HG03565 (cell line): Measurements from ENCODE around the gene NMT1.

Source experiments
- ATAC-seq: cut with Tn5 transposase; IDR thresholded peaks from one replicate; pipeline ENCODE4 v1.9.1; 2021; ENCODE audit warnings: mild to moderate bottlenecking, moderate library complexity; ENCODE audit not compliant: unreplicated experiment

The NMT1 gene

DNA sequence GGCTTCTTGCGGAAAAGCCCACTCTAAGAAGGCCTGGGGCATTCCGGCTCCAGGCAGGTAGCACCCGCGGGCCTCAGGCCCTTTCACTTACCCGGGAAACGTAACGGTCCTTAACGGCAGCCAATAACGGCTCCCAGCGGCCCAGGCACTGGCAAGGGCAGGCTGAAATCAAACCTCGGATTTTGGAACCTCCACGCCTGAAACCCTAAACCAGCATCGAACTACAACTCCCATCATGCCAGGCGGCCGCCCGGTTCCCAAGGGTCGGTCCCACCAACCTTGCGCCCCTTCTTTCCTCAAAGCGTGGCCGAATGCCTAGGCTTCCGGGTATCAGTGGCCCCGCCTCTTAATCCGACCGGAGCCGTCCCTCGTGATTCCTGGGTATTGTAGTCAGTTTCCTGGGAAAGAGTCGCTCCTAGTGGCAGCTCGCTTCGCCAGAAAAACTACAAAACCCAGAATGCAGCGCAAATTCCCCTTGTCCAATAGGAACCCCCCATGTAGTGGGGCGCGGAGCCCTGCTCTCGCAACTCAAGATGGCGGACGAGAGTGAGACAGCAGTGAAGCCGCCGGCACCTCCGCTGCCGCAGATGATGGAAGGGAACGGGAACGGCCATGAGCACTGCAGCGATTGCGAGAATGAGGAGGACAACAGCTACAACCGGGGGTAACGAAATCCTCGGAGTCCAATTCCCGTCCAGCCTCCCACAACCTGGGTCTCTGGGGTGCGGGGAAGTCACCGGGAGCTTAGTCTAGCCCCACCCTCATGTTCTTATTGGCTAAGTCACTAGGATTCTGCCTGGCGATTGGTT is at the start of gene NMT1:
Gene NMT1 (plus strand): TSS at position 521 of the 809 bp plus-strand sequence. CDS start 13 bp downstream, at position 534.
- ATAC-seq, result peak; percentile 81

DNA sequence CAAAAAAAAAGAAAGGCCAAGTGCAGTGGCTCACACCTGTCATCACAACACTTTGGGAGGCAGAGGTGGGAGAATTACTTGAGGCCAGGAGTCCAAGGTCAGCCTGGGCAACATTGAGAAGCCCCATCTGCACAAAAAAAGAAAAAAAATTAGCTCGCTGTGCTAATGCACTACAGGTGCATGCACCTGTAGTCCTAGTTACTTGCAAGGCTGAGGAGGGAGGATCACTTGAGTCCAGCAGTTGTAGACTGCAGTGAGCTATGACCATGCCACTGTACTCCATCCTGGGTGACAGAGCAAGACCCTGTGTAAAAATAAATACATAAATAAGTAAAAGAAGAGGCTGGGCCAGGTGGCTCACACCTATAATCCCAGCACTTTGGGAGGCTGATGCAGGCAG is 49.4 kb upstream of the NMT1 start:
- ATAC-seq, result no peak

DNA sequence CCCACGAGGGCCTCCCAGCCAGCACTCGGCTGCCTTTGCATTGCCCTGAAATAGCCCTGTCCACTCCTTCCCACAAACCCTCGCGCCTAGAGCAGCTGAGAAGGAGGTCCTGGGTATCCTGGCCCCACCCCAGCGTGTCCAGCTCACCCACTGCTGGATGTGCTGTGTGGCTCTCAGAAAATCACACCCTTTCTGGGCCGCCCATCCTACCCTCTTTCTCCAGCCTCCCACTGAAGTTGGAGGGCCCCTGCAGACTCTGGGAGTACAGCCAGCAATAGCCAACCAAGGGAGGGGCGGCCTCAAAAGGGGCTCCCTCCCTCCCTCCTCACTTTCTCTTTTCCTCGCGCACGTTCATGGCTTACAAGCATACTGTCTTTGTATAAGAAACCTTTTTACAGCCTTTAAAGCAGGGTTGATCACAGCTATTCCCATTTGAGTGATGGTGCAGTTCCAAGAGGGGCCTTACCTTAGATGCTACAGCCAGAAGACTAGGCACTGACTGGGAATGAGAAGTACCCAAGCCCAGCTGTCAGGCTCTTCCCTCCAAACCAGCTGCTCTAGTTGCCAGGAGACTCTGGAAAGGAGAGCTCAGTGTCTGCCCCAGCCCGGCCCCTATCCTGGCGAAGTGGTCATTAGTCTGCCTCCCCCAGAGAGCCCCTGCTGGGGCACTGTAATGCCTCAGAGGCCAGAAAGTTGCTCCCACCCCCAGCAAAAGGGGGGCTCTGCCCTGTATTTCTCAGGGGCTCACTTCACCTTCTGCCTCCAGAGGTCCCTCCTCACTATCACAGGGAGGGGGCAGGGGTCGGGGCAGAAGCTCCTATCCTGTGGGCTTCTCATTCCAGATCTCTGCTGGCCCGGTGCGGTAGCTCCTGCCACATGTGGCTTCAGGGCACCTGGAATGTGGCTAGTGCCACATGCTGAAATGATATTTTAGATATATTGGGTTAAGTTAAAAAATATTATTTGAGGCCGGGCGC is 47.8 kb upstream of the NMT1 start:
- no peak for ATAC-seq

DNA sequence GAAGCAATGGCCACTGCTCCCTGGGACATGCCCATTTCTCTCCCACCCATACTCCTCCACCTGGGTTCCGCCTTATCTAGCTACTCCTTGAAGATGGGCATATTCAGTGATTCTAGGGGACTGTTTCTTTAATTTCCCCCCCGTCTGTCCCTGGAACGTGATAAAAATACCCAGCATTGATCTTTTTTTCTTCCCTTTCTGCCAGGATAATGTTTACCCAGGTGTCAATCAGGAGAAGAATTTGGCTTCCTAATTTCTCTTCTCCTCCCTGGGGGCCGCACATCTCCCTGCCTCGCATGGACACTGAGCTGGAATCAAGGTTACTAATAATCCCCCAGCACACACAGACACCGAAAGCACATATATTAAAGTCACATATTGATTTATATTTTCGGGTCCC is 44.9 kb upstream of the NMT1 start:
- ATAC-seq, result no peak

DNA sequence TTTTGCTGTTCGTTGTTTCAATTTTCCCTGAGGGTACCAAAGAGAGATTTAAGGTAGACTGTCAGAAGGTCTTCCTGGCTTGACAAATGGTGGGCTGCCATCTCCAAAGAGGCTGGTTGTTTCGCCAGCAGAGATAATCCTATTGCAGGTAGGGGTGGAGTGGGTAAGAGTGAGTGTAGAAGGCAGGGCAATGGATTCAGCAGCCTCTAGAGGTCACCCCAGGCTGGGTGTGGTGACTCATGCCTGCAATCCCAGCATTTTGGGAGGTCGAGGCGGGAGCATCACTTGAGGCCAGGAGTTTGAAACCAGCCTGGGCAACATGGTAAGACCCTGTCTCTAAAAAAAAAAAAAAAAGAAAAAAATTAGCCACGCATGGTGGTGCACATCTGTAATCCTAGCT is 44.3 kb upstream of the NMT1 start:
- ATAC-seq, result no peak

DNA sequence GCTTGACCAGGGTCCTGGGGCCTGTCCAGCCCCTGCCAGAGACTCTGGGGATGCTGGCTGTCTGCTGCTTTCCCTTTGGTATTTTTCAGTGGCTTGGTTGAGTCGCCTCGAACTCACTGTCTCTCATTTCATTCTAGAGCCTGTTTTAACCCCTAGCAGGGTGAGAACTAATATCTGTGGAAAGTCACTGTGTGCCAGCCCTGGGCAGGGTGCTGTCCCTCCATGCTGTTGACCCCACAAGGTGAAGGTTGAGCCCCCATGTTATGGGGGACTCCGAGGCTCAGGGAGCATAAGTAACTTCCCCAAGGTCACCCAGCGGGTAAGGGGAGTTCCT is 42.6 kb upstream of the NMT1 start:
- no peak for ATAC-seq

DNA sequence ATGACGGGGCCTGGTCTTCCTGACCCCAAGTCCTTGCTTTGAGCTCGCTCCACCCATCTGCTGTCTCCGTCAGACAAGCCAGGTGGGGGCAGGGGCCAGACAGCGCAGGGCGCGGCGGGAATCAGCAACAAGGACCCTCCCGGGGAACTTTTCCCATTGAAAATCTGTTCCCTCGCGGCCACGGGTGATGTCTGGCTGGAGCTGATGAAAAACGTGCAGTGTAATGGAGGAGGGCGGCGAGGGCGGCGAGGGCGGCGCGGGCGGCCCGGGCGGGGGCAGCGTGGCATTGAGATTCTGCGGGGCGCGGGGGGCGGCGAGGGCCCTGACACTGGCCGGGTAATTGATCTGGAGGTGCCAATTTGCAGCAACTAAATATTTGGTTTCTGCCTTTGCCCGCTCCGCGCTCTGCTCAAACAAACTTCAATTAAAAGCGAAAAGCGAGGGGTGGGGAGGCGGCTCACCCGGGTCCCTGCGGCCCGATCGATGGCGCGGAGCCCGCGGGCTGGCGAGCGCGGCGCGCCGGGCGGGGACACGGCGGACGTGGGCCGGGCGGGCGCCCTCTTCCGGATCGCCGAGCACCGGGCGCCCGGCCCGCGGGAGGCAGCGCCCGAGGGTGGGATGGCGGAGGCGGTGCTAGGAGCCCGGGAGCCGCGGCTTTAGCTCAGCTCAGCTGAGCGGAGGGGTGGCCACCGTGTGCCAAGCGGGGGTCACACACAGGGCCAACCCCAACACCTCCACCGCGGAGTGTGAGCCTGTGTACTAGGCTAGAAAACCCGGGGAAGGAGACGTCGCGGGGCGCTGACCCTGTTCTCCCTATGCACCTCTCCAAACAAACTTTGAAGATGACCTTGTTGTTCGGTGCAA is 42.0 kb upstream of the NMT1 start:
- ATAC-seq, result no peak

DNA sequence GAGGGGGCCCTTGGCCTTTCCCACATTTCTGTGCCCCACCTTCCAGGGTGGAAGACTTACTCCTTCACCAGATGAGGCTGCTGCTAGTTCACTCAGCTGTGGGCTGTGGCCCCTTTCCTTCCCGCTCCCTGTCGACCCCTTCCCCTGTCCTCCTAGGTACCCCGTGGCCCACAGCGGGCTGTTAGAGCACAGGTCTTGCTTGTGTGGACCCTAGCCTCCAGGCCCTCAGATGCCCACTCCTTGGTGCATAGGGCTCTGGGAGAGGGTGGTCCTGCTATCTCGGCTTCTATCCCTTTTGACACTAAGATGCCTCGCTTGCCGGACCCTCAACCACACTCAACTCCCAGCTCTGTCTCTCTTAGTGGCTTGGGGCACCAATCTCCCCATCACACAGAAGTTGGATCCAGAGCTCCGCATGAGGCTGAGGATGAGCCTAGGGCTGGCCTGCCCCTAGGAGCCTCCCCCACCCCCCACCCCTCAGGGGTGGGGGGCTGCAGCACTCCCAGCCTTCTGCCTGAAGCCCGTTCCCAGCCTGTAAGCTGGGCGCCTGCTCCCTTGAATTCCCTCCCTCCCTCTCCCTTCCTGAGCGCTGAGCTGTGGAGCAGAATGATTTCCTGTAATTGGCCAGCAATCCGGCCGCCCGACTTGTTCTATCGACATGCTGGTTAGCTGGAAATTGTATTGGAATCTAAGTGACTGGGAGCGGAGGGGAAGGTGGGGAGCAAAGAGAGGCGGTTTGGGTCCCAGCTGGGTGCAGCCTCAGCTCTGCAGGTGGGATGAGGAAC is 40.6 kb upstream of the NMT1 start:
- ATAC-seq, result no peak

DNA sequence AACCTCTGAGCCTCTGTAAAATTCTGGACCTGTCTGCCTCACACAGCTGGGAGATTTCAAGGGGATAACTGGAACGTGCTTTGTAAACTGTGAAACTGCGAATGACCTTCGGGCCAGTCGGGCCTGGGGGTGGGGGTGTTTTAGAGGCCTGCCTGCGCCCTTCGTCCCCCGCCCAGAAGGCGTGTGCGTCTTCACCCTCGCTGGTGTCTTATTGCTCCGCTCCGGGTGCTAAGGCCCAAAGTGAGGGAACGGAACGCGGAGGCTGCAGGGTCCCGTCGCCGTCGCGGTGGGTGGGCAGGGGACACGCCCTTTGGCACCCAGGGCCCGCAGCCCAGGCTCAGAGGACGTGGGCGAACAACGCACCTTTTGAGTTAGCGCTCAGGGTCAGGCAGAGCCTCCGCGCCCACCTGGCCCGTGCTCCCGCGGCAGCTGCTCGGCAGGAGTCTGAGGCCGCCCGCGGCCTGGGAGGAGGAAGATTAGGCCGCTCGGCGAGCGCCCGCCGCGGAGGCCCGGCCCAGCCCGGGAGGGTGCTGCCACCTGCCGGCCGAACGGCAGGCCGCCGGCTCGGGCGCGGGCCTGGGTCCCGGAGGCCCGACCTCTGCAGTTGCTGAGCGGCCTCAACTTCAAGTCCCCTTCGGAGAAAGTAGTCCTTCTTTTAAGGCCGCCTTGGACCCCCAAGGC is 39.4 kb upstream of the NMT1 start:
- no peak for ATAC-seq

DNA sequence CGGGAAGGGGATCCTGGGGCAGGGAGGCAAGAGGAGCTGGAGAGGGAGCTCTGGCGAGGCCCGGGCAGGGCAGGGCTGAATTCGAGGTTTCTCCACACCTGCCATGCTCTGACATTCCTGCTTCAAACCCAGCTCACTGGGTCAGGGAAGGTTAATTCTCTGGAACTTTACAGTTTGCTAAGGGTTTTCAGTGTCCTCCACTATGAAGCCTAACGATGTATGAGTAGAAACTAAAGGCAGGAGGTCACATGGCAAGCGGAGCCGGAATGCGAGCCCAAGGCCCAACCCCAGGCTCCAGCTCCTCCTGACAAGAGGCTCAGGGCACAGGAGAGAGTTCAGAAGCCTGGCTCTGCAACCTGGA is 38.8 kb upstream of the NMT1 start:
- no peak for ATAC-seq

DNA sequence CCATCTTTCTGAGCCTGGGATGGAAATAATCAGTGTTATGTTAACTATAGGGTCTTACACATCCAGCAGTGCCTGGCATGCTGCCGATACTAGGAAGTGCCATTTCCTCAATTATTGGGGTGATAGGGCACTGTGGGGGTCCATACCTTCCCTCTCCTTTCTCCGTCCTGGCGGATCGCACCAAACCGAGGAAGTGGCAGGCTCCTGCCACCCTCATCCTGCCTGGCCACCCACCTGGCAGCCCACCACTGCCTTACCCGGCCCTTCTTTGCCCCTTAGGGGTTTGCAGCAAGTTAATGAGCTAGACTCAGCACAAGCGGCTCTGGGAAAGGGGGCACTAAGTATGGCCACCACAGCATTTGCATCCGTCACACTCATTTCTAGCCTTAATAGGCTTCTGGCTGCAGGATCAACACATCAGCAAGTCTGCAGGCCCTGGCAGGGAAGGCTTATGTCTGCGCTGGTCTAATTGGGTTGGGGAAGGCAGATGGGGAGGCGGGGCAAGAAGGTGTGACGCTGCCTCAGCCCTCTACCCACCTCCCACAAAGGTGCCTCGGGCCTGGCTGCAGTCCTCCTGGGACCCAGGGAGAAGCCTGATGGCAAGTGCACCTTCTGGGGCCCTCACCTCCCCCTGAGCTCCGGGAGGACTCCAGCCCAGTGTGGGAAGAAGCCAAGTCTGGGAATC is 38.3 kb upstream of the NMT1 start:
- ATAC-seq, result no peak

DNA sequence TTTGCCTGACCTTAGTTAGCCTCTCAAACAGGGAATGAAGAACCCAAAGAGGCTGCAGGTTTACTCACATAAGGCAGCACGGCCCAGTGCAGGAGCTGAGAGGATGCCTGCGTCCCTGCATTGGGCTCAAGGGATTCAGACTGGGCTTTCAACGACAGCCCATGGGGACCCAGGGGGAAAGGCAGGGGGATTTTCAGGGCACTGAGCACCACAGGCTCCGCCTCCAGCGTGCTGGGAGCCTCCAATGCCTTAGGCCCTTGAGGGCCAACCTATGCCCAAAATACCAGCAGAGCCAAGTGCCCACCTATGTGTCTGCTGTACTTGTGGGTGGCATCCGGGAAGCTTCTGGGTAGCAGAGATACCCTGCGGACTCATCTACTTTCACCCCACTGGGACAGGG is 32.0 kb upstream of the NMT1 start:
- ATAC-seq, result no peak

DNA sequence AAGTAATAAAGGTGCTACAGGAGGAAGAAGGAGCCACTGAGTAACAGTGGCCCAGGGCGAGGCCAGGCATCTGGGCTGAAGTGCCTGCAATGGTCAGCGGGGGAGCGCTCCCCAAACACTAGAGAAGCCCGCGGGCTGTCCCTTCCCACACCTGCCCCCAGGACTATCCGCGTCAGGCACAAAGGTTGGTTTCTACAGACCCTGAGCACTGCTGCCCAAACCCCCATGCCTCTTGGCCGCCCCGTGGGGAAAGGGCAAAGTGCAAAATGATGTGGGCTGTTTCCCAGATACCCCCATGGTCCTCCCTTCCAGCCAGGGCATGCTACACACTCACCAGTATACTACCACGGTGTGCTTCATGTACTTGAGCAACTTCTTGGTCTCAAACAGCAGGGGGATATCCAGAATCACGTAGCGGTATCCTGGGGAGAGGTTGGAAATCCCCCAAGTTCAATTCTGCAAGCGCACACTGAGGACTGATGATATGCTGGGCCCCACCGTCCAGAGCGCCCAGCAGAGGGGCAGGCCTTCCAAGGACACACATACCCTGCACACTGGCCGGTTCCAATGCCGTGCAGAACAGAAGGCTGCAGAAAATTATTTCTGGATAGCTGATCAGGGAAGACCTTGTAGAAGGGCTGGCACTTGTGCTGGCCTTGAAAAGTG is 31.2 kb upstream of the NMT1 start:
- no peak for ATAC-seq

DNA sequence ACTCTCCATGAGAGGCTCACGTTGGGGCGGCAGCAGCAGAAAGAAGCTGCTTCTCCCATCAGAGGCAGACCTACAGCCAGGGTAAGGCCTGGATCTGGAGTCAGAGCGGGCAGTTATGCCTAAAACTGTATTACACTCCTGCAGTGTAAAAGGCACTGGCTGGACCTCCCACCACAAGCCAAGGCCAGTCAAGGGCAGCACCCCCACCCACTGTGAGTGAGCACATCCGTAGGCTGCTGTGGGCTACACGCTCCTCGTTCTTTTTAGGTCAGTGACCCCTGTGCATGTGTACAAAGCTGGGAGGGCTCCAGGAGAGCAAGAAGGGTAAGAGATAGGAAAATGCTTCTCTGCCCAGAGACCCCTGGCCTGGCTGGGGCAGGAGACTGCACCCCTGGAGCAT is 30.4 kb upstream of the NMT1 start:
- no peak for ATAC-seq

DNA sequence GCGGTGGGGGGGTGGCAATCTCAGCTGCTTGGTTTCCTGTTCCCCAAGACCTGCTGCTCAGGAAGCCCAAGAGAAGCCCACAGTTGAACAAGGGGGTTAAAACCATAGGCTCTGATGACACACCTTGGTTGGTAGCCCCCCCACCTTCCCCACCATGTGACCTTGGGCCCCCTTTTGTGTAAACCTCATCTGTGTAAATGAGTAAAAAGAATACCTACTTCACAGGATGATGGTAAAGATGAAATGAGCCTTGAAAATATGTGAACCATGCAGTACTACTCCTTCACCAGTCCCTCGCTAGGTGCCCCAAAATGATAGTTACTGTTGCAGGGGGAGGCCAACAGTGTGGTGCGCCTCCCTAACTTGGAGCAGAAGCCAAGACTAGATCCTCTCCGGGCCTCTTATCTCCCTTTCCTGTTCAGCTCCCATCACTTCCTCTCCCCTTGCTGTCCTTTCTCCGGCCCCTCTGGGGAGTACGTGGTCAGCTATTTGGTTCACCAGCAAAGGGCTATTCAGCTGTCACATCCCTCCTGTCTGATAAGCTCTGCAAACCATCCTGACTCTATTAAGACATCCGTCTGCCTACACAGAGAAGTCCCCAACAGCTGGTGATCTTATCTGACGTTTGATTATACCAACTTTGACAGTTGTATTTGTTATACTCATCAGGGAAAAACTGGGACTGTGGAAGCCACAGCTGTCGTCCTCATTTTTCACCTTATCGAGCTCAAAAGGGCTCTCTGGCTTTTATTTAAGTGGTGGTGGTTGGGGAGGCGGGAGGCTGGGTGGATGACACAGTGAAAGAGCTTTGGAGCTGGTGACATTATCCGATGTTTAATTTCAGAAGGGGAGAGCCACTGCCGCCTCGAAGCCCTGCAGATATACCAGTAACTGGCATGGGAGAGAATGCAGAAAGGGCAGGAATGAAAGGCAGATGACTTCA is 29.6 kb upstream of the NMT1 start:
- ATAC-seq, result no peak

DNA sequence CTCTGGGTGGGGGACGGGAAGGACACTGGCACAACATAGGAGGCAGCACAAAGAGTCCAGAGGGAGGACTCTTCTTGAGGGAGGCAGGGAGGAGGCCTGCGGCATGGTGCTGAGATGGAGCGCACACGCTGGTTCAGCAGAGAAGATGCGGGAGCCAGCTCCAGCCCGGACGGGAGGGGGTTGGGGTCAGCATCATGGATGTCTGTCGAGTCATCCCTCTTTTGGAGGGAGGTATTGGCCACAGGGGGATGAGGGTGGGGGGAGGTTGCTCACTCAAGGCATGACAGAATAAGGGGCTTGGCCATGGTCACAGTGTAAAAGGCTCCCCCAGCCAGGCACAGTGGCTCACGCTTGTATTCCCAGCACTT is 29.0 kb upstream of the NMT1 start:
- no peak for ATAC-seq

DNA sequence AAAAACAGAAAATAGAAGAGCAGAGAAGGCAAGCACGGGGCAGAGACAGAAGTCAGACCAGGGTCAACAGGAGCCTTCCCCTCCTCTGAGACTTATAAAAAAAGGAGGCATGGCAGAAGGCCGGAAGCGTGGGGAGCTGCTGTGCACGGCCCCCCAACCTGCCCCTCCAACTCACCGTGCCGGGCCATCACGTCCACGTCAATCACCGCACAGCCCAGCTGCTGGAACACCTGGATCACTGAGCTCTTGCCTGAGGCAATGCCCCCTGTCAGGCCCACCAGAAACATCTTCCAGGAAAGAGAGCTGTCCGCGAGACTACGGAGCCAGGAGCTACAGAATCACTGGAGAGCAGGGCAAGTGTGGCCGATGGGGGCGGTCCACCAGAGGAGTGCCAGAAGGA is 26.5 kb upstream of the NMT1 start:
- no peak for ATAC-seq

DNA sequence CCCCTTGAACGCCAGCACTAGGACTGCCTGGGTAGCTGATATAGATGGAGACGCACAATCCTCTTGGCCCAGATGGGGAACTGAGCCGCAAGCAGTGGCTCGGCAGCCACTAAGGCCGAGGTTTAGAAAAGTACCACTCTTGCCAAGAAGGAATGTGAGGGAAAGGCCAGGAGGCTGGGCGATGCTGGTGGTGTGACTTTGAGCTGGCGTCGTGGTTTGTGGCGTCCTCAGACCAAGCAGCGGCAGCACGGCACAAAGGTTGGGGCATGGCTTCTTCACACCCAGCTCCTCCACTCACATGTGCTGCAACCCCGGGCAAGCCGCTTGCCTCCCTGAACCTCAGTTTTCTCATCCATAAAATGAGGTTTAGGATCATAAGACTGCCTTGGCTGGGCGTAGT is 25.3 kb upstream of the NMT1 start:
- ATAC-seq, result no peak
